Spleen (tissue), 11 donors: Measurements from ENCODE around the gene RPS27L. TPM values are rescaled to one million over a fixed set of nuclear protein-coding genes. Genes with fewer than 3 reads are reported as not detected.
"Not testable (repeated sequence)": the region's sequence is repeated elsewhere in the genome, so short reads cannot be mapped to it uniquely, and the experiment has no call there.

Source experiments
- DNase-seq: peaks from one replicate; pipeline ENCODE4 v3.0.0-alpha.2; 2020
- H3K27ac ChIP-seq, 8 donors: fragments of 200-600 bp; sonication (generic) in 7 of 8; 1 replicate in 4 of 8; 2 replicates in 4 of 8; pipeline versions ENCODE4 v1.5.0 to v1.8.0; 2016 to 2021; ENCODE audit warnings: inconsistent platforms in 4 of 8, mild to moderate bottlenecking in 4 of 8, moderate library complexity in 1 of 8
- H3K27me3 ChIP-seq, 7 donors: fragments of 200-600 bp; sonication (generic) in 6 of 7; replicated peaks in 1 of 7; 1 replicate in 4 of 7; 2 replicates in 3 of 7; pipeline versions ENCODE4 v1.5.0 to v1.8.0; 2016 to 2021; ENCODE audit warnings: inconsistent platforms in 3 of 7, mild to moderate bottlenecking in 1 of 7
- H3K36me3 ChIP-seq, 6 donors: fragments of 200-600 bp; sonication (generic) in 5 of 6; 1 replicate in 4 of 6; 2 replicates in 2 of 6; pipeline versions ENCODE4 v1.5.0 to v1.8.0; 2016 to 2021; ENCODE audit warnings: inconsistent platforms in 2 of 6
- H3K4me1 ChIP-seq, 6 donors: fragments of 200-600 bp; sonication (generic) in 5 of 6; 1 replicate in 3 of 6; 2 replicates in 3 of 6; pipeline versions ENCODE4 v1.5.0 to v1.8.0; 2016 to 2021; ENCODE audit warnings: inconsistent platforms in 3 of 6
- H3K4me3 ChIP-seq, 8 donors: fragments of 200-600 bp; sonication (generic) in 7 of 8; 1 replicate in 4 of 8; 2 replicates in 4 of 8; pipeline versions ENCODE4 v1.5.0 to v1.8.0; 2016 to 2021; ENCODE audit warnings: inconsistent platforms in 4 of 8, mild to moderate bottlenecking in 4 of 8, moderate library complexity in 2 of 8
- H3K9me3 ChIP-seq, 8 donors: fragments of 200-600 bp; sonication (generic) in 7 of 8; 1 replicate in 4 of 8; 2 replicates in 4 of 8; pipeline versions ENCODE4 v1.5.0 to v1.8.0; 2016 to 2021; ENCODE audit warnings: inconsistent platforms in 4 of 8
- POLR2A ChIP-seq, 3 donors: fragments of 450-650 bp; IDR thresholded peaks; one replicate each; pipeline ENCODE4 v1.5.1; 2017; ENCODE audit warnings: antibody characterized with exemption in 3 of 3, mild to moderate bottlenecking in 1 of 3
- POLR2AphosphoS5 ChIP-seq, 3 donors: sonication (generic); formaldehyde crosslinking; IDR thresholded peaks; one replicate each; pipeline ENCODE4 v1.5.1; 2017; ENCODE audit warnings: antibody characterized with exemption in 3 of 3
- WGBS, 5 donors: extraction: QIAGEN DNeasy Blood & Tissue Kit in 3 of 5; methylation state at CpG; one replicate each; pipeline versions ENCODE4 v1.1.5 to v1.1.7; 2013 to 2018; 5-methylcytosine and 5-hydroxymethylcytosine counted together
- intact Hi-C: fragments of 100-400 bp; cut with DNase I; formaldehyde crosslinking; loops from one replicate; pipeline ENCODE4 v1.15.0; 2023; ENCODE audit warnings: low total_unique reads
- polyA plus RNA-seq, 3 donors: library from polyadenylated mRNA; stranded (reverse); fragments of 200-250 nt; gene quantifications; one replicate each; pipeline ENCODE4 v1.2.1, GENCODE V29; 2013
- total RNA-seq, 7 donors: library from RNA; depleted of rRNA in 3 of 7; stranded (reverse); fragments of >200 nt in 3 of 7; fragmentation: NEBNext Ultra II Directional in 4 of 7; extraction: Animal tissue kit (Norgen Biotek cat#: 25700) in 4 of 7; gene quantifications; one replicate each; pipeline versions ENCODE4 v1.1.0 to v1.2.1, GENCODE V29; 2016 to 2021
- TF ChIP-seq, protein P1 (sequence below), 11 experiments: fragments of 200-600 bp in 7 of 11; fragments of 450-650 bp in 4 of 11; sonication (generic) in 4 of 11; IDR thresholded peaks in 8 of 11; conservative IDR thresholded peaks in 3 of 11; 1 replicate in 7 of 11; 2 replicates in 4 of 11; pipeline versions ENCODE4 v1.4.0 to v1.8.0; 2016 to 2021; ENCODE audit warnings: antibody characterized with exemption in 11 of 11, inconsistent platforms in 4 of 11, mild to moderate bottlenecking in 1 of 11
- donor health status: healthy with polysubstance abuse.
- donor health status: DM: no; HTN: no; CAD: no; lungs with moderate emphysema.
- donor health status: DM: no; HTN: no; CAD: no.
- donor health status: Bipolar disorder and iron deficiency.
- donor health status: healthy.
- donor health status: DM: no; HTN: no; CAD: no.
- donor health status: DM: yes; HTN: yes; CAD: no.

RPS27L gene
- total and polyA plus RNA-seq, 10 donors, result 42.1 to 139 (median 83.0) TPM

DNA sequence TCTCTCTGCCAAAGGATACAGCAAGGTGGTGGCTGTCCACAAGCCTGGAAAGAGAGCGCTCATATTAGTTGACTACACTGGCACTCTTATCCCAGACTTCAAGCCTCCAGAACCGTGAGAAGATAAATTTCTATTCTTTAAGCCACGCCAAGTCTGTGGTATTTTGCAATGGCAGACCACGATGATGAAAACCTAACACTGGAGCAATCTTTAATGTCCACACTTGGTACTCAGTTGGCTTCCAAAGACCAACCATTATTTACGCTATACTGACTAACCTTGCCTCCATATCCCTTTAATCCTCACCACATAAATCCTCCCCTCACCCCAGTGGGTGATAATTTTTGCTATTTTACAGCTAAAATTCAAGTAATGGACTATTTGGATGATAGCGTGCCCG lies 52.5 kb downstream of the RPS27L start:
- no peak for DNase-seq
- TF ChIP-seq POLR2AphosphoS5 (IDR thresholded peaks at IDR 0.05) (no peak), POLR2A (IDR thresholded peaks at IDR 0.05) (no peak)
- TF ChIP-seq, protein P1, sequence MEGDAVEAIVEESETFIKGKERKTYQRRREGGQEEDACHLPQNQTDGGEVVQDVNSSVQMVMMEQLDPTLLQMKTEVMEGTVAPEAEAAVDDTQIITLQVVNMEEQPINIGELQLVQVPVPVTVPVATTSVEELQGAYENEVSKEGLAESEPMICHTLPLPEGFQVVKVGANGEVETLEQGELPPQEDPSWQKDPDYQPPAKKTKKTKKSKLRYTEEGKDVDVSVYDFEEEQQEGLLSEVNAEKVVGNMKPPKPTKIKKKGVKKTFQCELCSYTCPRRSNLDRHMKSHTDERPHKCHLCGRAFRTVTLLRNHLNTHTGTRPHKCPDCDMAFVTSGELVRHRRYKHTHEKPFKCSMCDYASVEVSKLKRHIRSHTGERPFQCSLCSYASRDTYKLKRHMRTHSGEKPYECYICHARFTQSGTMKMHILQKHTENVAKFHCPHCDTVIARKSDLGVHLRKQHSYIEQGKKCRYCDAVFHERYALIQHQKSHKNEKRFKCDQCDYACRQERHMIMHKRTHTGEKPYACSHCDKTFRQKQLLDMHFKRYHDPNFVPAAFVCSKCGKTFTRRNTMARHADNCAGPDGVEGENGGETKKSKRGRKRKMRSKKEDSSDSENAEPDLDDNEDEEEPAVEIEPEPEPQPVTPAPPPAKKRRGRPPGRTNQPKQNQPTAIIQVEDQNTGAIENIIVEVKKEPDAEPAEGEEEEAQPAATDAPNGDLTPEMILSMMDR (IDR thresholded peaks at IDR 0.05 in 8 of 11, conservative IDR thresholded peaks at IDR 0.05 in 3 of 11), result no peak
- Histone ChIP-seq H3K4me1 (peaks cover 0 to 11% (median 0%) of the 10 kb centered on the region in 6 donors), H3K4me3 (no peak overlapping the region), H3K27ac (peak overlapping the region in 1 of 8 donors; percentile 16), H3K27me3 (peaks cover 0 to 12% (median 0%) of the 10 kb centered on the region in 7 donors), H3K9me3 (no peaks in the 10 kb centered on the region), H3K36me3 (no peaks in the 10 kb centered on the region)
- WGBS, 5 donors, result 45 to 72% (median 63%) methylated on average over 7 of the region's 7 CpGs
- intact Hi-C loops, result no loop called here

DNA sequence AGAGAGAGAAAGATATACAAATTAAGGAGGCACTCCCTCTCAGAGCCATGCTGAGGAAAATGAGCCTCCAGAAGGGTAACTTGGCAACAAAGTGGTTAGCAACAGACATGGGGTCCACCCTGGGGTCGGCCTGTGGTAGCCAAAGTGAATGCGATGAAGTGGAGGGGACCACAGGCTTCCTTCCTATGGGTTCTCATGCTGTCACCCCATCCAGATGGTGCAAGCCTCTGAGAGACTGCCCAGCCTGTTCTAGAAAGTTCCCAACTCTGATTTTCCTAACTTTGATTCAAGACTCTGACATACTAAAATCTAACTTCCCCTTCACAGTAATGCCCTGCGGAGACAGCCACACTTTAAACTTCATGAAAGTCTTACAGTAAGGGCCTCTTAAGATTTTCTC lies 53.9 kb downstream of the RPS27L start:
- peaks cover 0 to 12% (median 0%) of the 10 kb centered on the region in 7 donors for H3K27me3 ChIP-seq
- DNase-seq, result no peak
- 33 to 63% (median 42%) methylated on average over 3 of the region's 3 CpGs for WGBS, 5 donors
- H3K4me1 ChIP-seq, result peaks cover 0 to 11% (median 0%) of the 10 kb centered on the region in 6 donors
- H3K9me3 ChIP-seq, result no peaks in the 10 kb centered on the region
- no peak overlapping the region for H3K4me3 ChIP-seq
- no peak overlapping the region for H3K27ac ChIP-seq
- TF ChIP-seq POLR2AphosphoS5 (IDR thresholded peaks at IDR 0.05) (no peak), POLR2A (IDR thresholded peaks at IDR 0.05) (no peak)
- TF ChIP-seq, protein P1 (IDR thresholded peaks at IDR 0.05 in 8 of 11, conservative IDR thresholded peaks at IDR 0.05 in 3 of 11), result no peak
- intact Hi-C loops, result no loop called here
- no peaks in the 10 kb centered on the region for H3K36me3 ChIP-seq

DNA sequence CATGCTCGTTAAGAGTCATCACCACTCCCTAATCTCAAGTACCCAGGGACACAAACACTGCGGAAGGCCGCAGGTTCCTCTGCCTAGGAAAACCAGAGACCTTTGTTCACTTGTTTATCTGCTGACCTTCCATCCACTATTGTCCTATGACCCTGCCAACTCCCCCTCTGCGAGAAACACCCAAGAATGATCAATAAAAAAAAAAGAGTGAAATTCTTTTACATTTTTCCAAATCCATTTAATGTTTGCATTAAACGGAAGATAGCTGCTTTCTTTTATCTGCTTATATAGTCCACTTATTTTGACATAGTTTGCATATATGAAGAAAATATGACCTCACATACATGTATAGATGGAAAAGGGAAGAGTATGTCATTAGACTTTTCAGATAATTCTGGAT lies 57.7 kb downstream of the RPS27L start:
- intact Hi-C loops, DNase-seq: not testable (repeated sequence)
- 63 to 91% (median 87%) methylated on average over 5 of the region's 5 CpGs for WGBS, 5 donors

DNA sequence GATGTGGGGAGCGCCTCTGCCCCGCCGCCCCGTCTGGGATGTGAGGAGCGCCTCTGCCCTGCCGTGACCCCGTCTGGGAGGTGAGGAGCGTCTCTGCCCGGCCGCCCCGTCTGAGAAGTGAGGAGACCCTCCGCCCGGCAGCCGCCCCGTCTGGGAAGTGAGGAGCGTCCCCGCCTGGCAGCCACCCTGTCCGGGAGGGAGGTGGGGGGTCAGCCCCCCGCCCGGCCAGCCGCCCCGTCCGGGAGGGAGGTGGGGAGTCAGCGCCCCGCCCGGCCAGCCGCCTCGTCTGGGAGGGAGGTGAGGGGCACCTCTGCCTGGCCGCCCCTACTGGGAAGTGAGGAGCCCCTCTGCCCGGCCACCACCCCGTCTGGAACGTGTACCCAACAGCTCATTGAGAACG lies 58.4 kb downstream of the RPS27L start:
- H3K27ac ChIP-seq, H3K27me3 ChIP-seq, H3K4me3 ChIP-seq, H3K9me3 ChIP-seq, H3K36me3 ChIP-seq, intact Hi-C loops, DNase-seq: not testable (repeated sequence)
- H3K4me1 ChIP-seq, result peaks cover 0 to 12% (median 0%) of the 10 kb centered on the region in 6 donors
- WGBS, 5 donors, result 75 to 98% (median 91%) methylated on average over 4 to 33 of the region's 33 CpGs

More for the DNA sequence above, 57.7 kb downstream of the RPS27L start:
- H3K27me3 ChIP-seq, H3K4me3 ChIP-seq, H3K27ac ChIP-seq, H3K9me3 ChIP-seq, H3K36me3 ChIP-seq: not testable (repeated sequence)
- H3K4me1 ChIP-seq, result peaks cover 0 to 14% (median 0%) of the 10 kb centered on the region in 6 donors

Other genes with a start within 250 kb of the RPS27L start
- 100 to 1,000 TPM in 5 of 7 donors, 10 to 100 TPM in 2; 86.5 to 317 (median 126) TPM for gene TPM1, start 114.7 kb downstream of the RPS27L start, total RNA-seq
- gene TPM1, start 114.7 kb downstream of the RPS27L start, polyA plus RNA-seq, result 100 to 1,000 TPM in 1 of 3 donors, 10 to 100 TPM in 2; 70.6 to 141 (median 91.0) TPM
- gene LACTB, start 35.6 kb downstream of the RPS27L start, total RNA-seq, result 10 to 100 TPM; 23.3 to 39.6 (median 28.5) TPM
- 10 to 100 TPM; 11.7 to 20.3 (median 14.0) TPM for gene LACTB, start 35.6 kb downstream of the RPS27L start, polyA plus RNA-seq
- gene RAB8B, start 32.1 kb upstream of the RPS27L start, total RNA-seq, result 10 to 100 TPM; 63.4 to 96.4 (median 67.7) TPM
- gene RAB8B, start 32.1 kb upstream of the RPS27L start, polyA plus RNA-seq, result 10 to 100 TPM; 18.9 to 24.1 (median 22.8) TPM
- 10 to 100 TPM; 27.2 to 51.5 (median 35.1) TPM for gene APH1B, start 120.1 kb upstream of the RPS27L start, total RNA-seq
- 10 to 100 TPM in 1 of 3 donors, 1 to 10 TPM in 2; 8.7 to 10.0 (median 9.0) TPM for gene APH1B, start 120.1 kb upstream of the RPS27L start, polyA plus RNA-seq
- 1 to 10 TPM in 2 of 7 donors, under 1 TPM in 5; 0.25 to 3.3 (median 0.59) TPM for gene CA12, start 224.4 kb upstream of the RPS27L start, total RNA-seq
- under 1 TPM; 0.02 to 0.13 (median 0.08) TPM for gene CA12, start 224.4 kb upstream of the RPS27L start, polyA plus RNA-seq